Kidney (tissue), 14 donors: ENCODE results near the gene TIMM10. TPM values are rescaled to one million over a fixed set of nuclear protein-coding genes. Genes with fewer than 3 reads are reported as not detected.

ENCODE experiments used
- DNase-seq, 5 donors: peaks; one replicate each; pipeline ENCODE4 v3.0.0-alpha.2; 2013 to 2020
- FAIRE-seq: peaks from 2 replicates; lab custom pipeline; 2012; peaks lifted over from hg19 to GRCh38; lab: Jason Lieb, UNC
- H3K27ac ChIP-seq, 2 donors: one replicate each; pipeline ENCODE4 v1.7.0; 2013; ENCODE audit warnings: low read depth in 2 of 2, low read length in 2 of 2, inconsistent platforms in 1 of 2
- H3K27me3 ChIP-seq: one replicate; pipeline ENCODE4 v1.7.1; 2013; ENCODE audit warnings: low read length, inconsistent platforms; ENCODE audit not compliant: control insufficient read depth, insufficient read depth
- H3K36me3 ChIP-seq, 3 donors: one replicate each; pipeline versions ENCODE4 v1.7.0 to v1.7.1; 2013; ENCODE audit warnings: low read length in 3 of 3, control low read depth in 1 of 3, inconsistent platforms in 1 of 3; ENCODE audit not compliant: insufficient read depth in 3 of 3, control insufficient read depth in 2 of 3
- H3K4me1 ChIP-seq, 3 donors: one replicate each; pipeline versions ENCODE4 v1.7.0 to v1.7.1; 2013; ENCODE audit warnings: low read length in 3 of 3, inconsistent platforms in 1 of 3, low read depth in 1 of 3; ENCODE audit not compliant: control insufficient read depth in 2 of 3, insufficient read depth in 2 of 3
- H3K4me3 ChIP-seq, 3 donors: one replicate each; pipeline versions ENCODE4 v1.7.0 to v1.8.1; 2013; ENCODE audit warnings: low read length in 3 of 3, control low read depth in 1 of 3, inconsistent platforms in 1 of 3
- H3K9ac ChIP-seq, 3 donors: one replicate each; pipeline versions ENCODE4 v1.7.0 to v1.7.1; 2013; ENCODE audit warnings: low read length in 3 of 3, control low read depth in 1 of 3, inconsistent platforms in 1 of 3
- H3K9me3 ChIP-seq, 3 donors: one replicate each; pipeline versions ENCODE4 v1.7.0 to v1.7.1; 2013; ENCODE audit warnings: low read length in 3 of 3, control low read depth in 1 of 3, inconsistent platforms in 1 of 3; ENCODE audit not compliant: control insufficient read depth in 2 of 3, insufficient read depth in 1 of 3
- intact Hi-C: fragments of 100-400 bp; cut with DNase I; formaldehyde crosslinking; loops from one replicate; pipeline ENCODE4 v1.11.1; 2022
- polyA plus RNA-seq: library from polyadenylated mRNA; stranded (reverse); fragments of 350-450 nt; fragmentation: Illumina TruSeq; extraction: RNeasy Lipid Tissue Mini Kit (QIAGEN cat#74804); gene quantifications from one replicate; pipeline ENCODE4 v1.2.3, GENCODE V29; 2014; ENCODE audit warnings: low read depth, low replicate concordance; ENCODE audit not compliant: insufficient read depth
- total RNA-seq: library from RNA; stranded (reverse); fragmentation: NEBNext Ultra II Directional; extraction: Animal tissue kit (Norgen Biotek cat#: 25700); gene quantifications from one replicate; pipeline ENCODE4 v1.2.1, GENCODE V29; 2021
- TF ChIP-seq, protein P1 (sequence below): IDR thresholded peaks from 3 replicates; pipeline ENCODE4 v1.5.1; 2012; ENCODE audit warnings: mild to moderate bottlenecking, moderate library complexity, borderline replicate concordance; ENCODE audit not compliant: insufficient read depth; ENCODE audit errors: extremely low read depth
- donor health status: control.
- donor health status: control.
- donor health status: control.
- donor health status: control.
- donor health status: control.
- donor health status: DM: yes; HTN: yes; CAD: no.
- donor health status: Normal renal cell carcinoma (clear cell type).

Gene TIMM10
- total and polyA plus RNA-seq, 2 donors from 2014 or later = 38.6 to 174 TPM

DNA sequence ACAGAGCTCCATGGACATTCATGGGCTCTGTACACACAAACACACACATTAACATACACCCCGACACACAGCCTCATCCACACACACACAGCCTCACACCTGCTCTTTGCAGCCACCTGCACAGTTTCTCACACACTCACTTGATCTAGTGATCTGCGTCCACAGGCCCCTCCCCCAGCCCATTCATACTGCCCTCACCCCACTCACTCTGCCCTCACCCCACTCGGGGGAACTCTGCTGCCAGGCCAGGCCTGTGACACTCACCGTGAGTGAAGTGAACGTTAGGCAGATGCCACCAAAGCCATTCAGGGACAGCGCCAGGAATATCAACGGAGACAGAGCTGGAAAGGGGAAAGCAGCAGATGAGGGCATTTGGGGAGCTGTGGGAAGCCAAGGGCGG is 30.0 kb downstream of the TIMM10 start:
- no peaks in the 10 kb centered on the region for H3K9me3 ChIP-seq
- DNase-seq (peak in 1 of 5 donors; percentile 54), FAIRE-seq (no peak)
- no peak overlapping the region for H3K27ac ChIP-seq
- no peaks in the 10 kb centered on the region for H3K36me3 ChIP-seq
- H3K27me3 ChIP-seq = no peaks in the 10 kb centered on the region
- intact Hi-C loops = no loop called here
- no peak overlapping the region for H3K9ac ChIP-seq
- TF ChIP-seq, protein P1, sequence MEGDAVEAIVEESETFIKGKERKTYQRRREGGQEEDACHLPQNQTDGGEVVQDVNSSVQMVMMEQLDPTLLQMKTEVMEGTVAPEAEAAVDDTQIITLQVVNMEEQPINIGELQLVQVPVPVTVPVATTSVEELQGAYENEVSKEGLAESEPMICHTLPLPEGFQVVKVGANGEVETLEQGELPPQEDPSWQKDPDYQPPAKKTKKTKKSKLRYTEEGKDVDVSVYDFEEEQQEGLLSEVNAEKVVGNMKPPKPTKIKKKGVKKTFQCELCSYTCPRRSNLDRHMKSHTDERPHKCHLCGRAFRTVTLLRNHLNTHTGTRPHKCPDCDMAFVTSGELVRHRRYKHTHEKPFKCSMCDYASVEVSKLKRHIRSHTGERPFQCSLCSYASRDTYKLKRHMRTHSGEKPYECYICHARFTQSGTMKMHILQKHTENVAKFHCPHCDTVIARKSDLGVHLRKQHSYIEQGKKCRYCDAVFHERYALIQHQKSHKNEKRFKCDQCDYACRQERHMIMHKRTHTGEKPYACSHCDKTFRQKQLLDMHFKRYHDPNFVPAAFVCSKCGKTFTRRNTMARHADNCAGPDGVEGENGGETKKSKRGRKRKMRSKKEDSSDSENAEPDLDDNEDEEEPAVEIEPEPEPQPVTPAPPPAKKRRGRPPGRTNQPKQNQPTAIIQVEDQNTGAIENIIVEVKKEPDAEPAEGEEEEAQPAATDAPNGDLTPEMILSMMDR = no peak
- peaks cover 0 to 16% (median 12%) of the 10 kb centered on the region in 3 donors for H3K4me1 ChIP-seq
- no peak overlapping the region for H3K4me3 ChIP-seq

GRCh38 chr11:57499983-57500461 is 30.5 kb downstream of the TIMM10 start:
- TF ChIP-seq, protein P1 = no peak
- Histone ChIP-seq H3K36me3 (no peaks in the 10 kb centered on the region), H3K4me1 (peaks cover 0 to 16% (median 12%) of the 10 kb centered on the region in 3 donors), H3K27ac (peak overlapping the region; percentile 51 to 58), H3K27me3 (no peaks in the 10 kb centered on the region), H3K9ac (peak overlapping the region; percentile 6 to 51 (median 42)), H3K4me3 (peak overlapping the region; percentile 22 to 55 (median 32)), H3K9me3 (no peaks in the 10 kb centered on the region)
- intact Hi-C loops = no loop called here
- FAIRE-seq (no peak), DNase-seq (peak in 3 of 5 donors; percentile 28 to 62 (median 49))

- H3K27ac ChIP-seq = peak overlapping the region; percentile 58 to 80
- H3K4me1 ChIP-seq = peaks cover 0 to 16% (median 12%) of the 10 kb centered on the region in 3 donors
- FAIRE-seq = peak; percentile 13
- no peaks in the 10 kb centered on the region for H3K36me3 ChIP-seq
- DNase-seq = peak; percentile 95 to 98 (median 96)
- H3K4me3 ChIP-seq = peak overlapping the region; percentile 31 to 55 (median 38)
- H3K9me3 ChIP-seq = no peaks in the 10 kb centered on the region
- H3K9ac ChIP-seq = peak overlapping the region in 2 of 3 donors; percentile 6 to 51
- TF ChIP-seq, protein P1 = no peak
- intact Hi-C loops = no loop called here
- no peaks in the 10 kb centered on the region for H3K27me3 ChIP-seq
Observed at GRCh38 chr11:57499413-57499982, 31.1 kb downstream of the TIMM10 start.
